ENCODE measurements around the gene RARB.

DNA sequence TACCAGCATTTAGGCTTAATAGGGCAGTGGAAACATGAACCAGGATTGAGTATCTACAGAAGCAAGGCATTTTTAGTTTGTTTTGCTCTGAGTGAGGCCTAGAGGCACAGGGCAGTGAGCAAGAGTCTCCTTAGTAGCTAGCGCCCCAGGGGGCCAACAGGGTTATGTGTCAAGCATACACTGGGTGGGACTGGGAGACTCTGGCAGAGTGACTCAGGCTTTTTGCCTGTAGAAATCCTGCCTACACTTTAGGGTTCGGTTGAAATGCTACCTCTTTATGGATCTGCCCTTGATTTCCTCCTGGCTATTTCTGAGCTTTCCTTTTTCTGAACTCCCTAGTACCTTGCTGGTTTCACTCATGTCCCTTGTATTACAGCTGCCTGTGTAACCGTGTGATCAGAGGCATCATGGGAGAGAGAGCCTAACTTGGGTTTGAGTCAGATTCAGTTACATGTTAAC is 164.5 kb downstream of the RARB start:
- TF ChIP-seq, protein P1, sequence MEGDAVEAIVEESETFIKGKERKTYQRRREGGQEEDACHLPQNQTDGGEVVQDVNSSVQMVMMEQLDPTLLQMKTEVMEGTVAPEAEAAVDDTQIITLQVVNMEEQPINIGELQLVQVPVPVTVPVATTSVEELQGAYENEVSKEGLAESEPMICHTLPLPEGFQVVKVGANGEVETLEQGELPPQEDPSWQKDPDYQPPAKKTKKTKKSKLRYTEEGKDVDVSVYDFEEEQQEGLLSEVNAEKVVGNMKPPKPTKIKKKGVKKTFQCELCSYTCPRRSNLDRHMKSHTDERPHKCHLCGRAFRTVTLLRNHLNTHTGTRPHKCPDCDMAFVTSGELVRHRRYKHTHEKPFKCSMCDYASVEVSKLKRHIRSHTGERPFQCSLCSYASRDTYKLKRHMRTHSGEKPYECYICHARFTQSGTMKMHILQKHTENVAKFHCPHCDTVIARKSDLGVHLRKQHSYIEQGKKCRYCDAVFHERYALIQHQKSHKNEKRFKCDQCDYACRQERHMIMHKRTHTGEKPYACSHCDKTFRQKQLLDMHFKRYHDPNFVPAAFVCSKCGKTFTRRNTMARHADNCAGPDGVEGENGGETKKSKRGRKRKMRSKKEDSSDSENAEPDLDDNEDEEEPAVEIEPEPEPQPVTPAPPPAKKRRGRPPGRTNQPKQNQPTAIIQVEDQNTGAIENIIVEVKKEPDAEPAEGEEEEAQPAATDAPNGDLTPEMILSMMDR (IDR thresholded peaks at IDR 0.05 in 8 of 11, conservative IDR thresholded peaks at IDR 0.05 in 3 of 11): no peak
- TF ChIP-seq POLR2A (IDR thresholded peaks at IDR 0.05) (no peak), POLR2AphosphoS5 (IDR thresholded peaks at IDR 0.05) (peak in 1 of 3 donors; percentile 19)
